Measurements from ENCODE around the gene CNIH2. TPM values are rescaled to one million over a fixed set of nuclear protein-coding genes. Genes with fewer than 3 reads are reported as not detected.
"Not testable (repeated sequence)": the region's sequence is repeated elsewhere in the genome, so short reads cannot be mapped to it uniquely, and the experiment has no call there.

Gene CNIH2
- total RNA-seq, 1 experiment from 2014 or later: 5.8 TPM

DNA sequence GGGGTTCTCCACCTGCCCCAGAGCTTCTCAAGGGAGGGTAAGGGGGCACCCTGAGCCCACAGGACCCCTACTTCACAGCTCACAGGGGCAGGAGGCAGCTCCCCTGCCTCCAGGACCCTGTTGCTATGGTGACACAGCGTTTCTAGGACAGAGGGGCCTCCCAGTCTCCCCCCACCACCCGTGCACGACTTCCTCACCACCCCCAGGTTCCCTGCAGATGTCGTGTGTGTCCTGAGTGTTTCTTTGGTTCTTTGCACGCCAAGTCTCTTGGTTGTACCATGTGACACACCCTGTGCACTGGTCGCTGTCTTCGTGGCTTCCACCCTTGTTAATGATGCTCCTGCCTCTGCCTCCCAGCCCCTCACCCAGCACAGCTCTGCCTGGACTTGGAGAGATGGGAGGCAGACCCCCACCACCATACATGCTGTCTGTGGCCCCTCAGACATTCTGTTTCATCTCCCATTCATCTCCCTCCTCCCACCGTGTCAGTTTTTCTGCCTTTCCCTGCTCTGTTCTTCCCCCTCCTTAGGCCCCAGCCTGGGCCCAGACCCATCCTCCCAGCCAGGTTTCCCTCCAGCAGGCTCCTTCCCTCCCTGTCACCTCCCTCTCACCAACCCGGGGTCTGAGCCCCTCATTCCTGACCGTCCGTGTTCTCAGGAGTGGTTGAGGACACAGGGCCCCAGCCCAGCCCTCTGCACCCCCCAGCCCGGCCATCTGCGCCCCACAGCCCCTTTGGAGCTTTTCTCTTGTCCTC lies 34.0 kb upstream of the CNIH2 start:
- no peaks in the 10 kb centered on the region for H3K4me1 ChIP-seq
- no peaks in the 10 kb centered on the region for H3K27me3 ChIP-seq
- H3K36me3 ChIP-seq: no peaks in the 10 kb centered on the region
- H3K4me3 ChIP-seq: no peak overlapping the region
- H3K27ac ChIP-seq: no peak overlapping the region
- no peaks in the 10 kb centered on the region for H3K9me3 ChIP-seq (replicated peaks)
- no peak for DNase-seq

DNA sequence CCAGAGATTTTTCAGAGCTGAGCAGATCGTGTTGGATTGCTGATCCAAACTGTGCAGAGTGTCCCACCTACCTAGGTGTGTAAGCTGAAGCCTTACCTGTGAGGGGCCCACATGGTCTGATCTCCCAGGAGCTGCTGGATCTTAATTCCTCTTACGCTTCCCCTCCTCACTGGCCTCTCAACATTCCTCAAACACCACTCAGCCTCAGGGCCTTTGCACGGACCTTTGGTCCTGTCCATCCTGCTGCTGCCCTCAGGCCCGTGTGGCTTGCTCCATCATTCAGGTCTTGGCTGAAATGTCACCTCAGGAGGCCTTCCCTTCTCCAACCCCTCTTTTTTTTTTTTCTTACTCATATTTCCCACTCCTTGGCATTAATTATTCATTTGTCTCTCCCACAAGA lies 30.7 kb upstream of the CNIH2 start:
- Histone ChIP-seq H3K27ac (no peak overlapping the region), H3K4me3 (no peak overlapping the region), H3K27me3 (no peaks in the 10 kb centered on the region), H3K9me3 (replicated peaks) (no peaks in the 10 kb centered on the region), H3K36me3 (no peaks in the 10 kb centered on the region; the same call in 1 of the 2 replicates), H3K4me1 (no peaks in the 10 kb centered on the region)
- no peak for DNase-seq

DNA sequence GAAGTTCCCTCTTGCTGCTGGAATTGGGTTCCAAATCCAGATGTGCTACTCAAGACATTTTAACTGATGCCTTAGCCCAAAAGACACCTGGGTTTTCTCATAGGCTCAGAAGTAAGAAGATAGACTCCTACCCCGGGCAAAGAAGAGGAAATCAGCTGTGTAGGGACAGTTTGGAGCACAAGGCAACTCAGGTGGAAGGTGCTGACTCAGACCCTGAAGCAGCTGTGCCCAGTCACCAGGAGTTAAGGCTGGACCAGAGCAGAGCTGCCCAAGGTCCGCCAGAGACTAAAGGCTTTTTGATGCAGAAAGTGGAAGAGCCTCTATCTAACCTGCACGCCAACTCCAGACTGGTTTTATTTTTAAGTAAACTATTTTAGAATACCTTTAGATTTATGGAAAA lies 30.2 kb upstream of the CNIH2 start:
- H3K27me3 ChIP-seq: no peaks in the 10 kb centered on the region
- no peak overlapping the region for H3K4me3 ChIP-seq
- DNase-seq: no peak
- H3K9me3 ChIP-seq (replicated peaks): no peaks in the 10 kb centered on the region
- no peaks in the 10 kb centered on the region for H3K4me1 ChIP-seq
- no peak overlapping the region for H3K27ac ChIP-seq
- H3K36me3 ChIP-seq: no peaks in the 10 kb centered on the region; the same call in 1 of the 2 replicates

DNA sequence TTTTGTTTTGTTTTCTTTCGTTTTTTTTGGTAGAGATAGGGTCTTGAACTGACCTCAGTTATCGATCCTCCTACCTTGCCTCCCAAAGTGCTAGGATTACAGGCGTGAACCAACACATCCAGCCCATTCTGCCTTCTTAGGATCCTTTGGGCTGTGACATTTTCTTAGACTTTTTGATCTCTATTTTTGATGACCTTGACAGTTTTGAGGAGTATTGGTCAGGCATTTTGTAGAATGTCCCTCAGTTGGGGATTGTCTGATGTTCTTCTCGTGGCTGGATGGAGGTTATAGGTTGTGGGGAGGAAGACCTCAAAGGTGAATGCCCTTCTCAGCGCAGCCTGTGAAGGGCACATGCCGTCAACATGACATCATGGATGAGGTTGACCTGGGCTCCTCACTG lies 29.1 kb upstream of the CNIH2 start:
- no peaks in the 10 kb centered on the region; the same call in 1 of the 2 replicates for H3K36me3 ChIP-seq
- no peaks in the 10 kb centered on the region for H3K4me1 ChIP-seq
- H3K9me3 ChIP-seq (replicated peaks): no peaks in the 10 kb centered on the region
- H3K27me3 ChIP-seq: no peaks in the 10 kb centered on the region
- H3K4me3 ChIP-seq: no peak overlapping the region
- DNase-seq: no peak
- H3K27ac ChIP-seq: no peak overlapping the region

DNA sequence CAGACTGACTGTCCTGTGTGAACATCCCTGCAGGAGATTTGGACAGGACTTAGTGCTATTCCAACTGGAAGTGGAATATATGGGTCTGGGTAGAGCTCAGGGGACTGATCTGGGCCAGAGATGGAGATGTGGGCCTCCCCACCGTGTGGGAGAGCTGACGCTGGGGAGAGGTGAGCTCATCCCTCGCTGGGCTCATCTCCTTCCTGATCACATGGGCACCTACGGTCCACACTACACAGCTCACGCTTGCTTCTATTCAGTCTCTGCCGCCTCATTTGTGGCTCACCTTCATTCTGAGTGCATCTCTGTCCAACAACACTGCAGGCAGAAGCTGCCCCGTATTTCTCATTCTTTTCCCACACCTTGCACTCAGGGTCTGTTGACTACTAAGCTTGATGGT lies 26.2 kb upstream of the CNIH2 start:
- H3K27ac ChIP-seq: no peak overlapping the region
- no peaks in the 10 kb centered on the region; the same call in 1 of the 2 replicates for H3K36me3 ChIP-seq

DNA sequence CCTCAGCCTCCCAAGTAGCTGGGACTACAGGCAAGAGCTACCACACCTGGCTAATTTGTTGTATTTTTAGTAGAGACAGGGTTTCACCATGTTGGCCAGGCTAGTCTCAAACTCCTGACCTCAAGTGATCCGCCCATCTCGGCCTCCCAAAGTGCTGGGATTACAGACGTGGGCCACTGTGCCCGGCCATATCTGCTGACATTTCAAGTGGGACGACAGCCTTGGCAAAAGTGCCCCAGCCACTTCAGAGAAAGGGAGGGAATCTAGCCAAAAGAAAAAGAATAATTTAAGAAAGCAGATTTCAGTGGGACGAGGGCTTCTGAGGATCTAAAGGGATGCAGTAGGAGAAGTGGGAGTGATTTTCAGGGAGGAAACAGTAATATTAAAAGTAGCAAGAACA lies 24.9 kb upstream of the CNIH2 start:
- H3K27me3 ChIP-seq; H3K36me3 ChIP-seq; H3K4me1 ChIP-seq; H3K9me3 ChIP-seq (replicated peaks); H3K4me3 ChIP-seq; DNase-seq; H3K27ac ChIP-seq: not testable (repeated sequence)

More for the DNA sequence above, 26.2 kb upstream of the CNIH2 start:
- Histone ChIP-seq H3K9me3 (replicated peaks) (no peaks in the 10 kb centered on the region), H3K4me3 (no peak overlapping the region), H3K27me3 (no peaks in the 10 kb centered on the region), H3K4me1 (no peaks in the 10 kb centered on the region)
- no peak for DNase-seq

DNA sequence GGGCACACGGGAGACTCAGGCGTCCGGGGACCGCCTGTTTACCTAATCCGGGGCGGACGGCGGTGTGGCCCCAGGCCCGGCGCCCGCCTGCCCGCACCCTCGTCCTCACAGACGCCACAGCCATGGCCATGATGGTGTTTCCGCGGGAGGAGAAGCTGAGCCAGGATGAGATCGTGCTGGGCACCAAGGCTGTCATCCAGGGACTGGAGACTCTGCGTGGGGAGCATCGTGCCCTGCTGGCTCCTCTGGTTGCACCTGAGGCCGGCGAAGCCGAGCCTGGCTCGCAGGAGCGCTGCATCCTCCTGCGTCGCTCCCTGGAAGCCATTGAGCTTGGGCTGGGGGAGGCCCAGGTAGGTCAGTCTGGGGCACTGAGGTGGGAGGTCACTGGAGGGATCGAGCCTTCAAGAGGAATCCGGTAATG lies 19.5 kb upstream of the CNIH2 start:
- Histone ChIP-seq H3K27ac (no peak overlapping the region), H3K36me3 (no peaks in the 10 kb centered on the region; the same call in 1 of the 2 replicates)
- no peak for DNase-seq

DNA sequence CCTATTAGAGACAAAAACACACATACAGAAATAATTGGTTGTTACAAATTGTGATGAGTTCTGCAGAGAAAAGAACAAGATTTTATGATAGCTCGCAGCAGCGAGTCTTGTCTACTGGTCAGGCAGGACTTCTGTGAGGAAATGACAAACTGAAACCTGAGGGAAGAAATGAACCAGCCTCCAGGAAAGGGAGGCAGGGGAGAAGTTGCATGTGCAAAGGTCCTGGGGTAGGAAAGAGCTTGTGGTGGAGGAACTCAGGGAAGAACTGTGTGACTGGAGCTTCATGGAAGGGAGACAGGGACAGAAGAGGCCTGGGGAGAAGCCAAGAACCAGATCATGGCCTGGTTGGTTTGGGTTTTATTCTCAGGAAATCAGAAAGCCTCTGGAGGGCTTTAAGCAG lies 18.8 kb upstream of the CNIH2 start:
- Histone ChIP-seq H3K27ac (no peak overlapping the region), H3K9me3 (replicated peaks) (no peaks in the 10 kb centered on the region), H3K4me1 (peaks cover 3% of the 10 kb centered on the region; the same call in 1 of the 2 replicates), H3K4me3 (no peak overlapping the region), H3K36me3 (no peaks in the 10 kb centered on the region; the same call in 1 of the 2 replicates), H3K27me3 (no peaks in the 10 kb centered on the region)
- no peak for DNase-seq

More for the DNA sequence above, 19.5 kb upstream of the CNIH2 start:
- H3K9me3 ChIP-seq (replicated peaks): no peaks in the 10 kb centered on the region
- H3K4me3 ChIP-seq: peak overlapping the region; percentile 89
- peaks cover 3% of the 10 kb centered on the region; the same call in 1 of the 2 replicates for H3K4me1 ChIP-seq
- H3K27me3 ChIP-seq: no peaks in the 10 kb centered on the region

DNA sequence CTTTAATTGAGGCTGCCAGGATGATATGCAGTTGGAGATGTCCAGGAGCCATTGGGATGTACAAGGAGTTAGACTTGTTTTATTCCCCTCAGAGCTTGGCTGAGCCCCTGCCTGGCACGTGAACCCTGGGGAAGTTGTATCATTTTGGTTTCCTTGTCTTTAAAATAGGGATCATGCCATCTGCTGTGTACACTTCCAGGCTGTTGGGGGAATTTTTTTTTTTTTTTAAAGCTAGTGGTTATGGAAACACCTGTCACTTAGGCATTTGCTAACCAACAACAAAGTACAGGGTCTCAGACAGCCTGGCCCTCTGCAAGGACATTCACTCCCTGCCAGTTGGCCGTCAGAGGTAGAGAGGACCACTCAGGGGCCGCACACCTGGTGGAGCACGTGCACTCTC lies 18.0 kb upstream of the CNIH2 start:
- Histone ChIP-seq H3K4me1 (peaks cover 3% of the 10 kb centered on the region; the same call in 1 of the 2 replicates), H3K36me3 (no peaks in the 10 kb centered on the region; the same call in 1 of the 2 replicates), H3K9me3 (replicated peaks) (no peaks in the 10 kb centered on the region), H3K4me3 (no peak overlapping the region), H3K27me3 (no peaks in the 10 kb centered on the region), H3K27ac (no peak overlapping the region)
- DNase-seq: no peak

DNA sequence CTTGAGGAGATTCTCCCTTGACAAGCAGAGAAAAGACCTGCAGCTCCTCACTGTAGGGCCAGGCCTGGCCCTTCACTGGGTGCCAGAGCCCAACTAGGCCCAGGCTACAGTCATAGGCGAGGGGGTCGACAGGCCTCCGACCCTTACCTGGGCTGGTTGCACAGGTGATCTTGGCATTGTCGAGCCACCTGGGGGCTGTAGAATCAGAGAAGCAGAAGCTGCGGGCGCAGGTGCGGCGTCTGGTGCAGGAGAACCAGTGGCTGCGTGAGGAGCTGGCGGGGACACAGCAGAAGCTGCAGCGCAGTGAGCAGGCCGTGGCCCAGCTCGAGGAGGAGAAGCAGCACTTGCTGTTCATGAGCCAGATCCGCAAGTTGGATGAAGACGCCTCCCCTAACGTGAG lies 16.4 kb upstream of the CNIH2 start:
- peaks cover 3% of the 10 kb centered on the region; the same call in 1 of the 2 replicates for H3K4me1 ChIP-seq
- no peaks in the 10 kb centered on the region; the same call in 1 of the 2 replicates for H3K36me3 ChIP-seq
- H3K27ac ChIP-seq: no peak overlapping the region
- DNase-seq: no peak
- no peaks in the 10 kb centered on the region for H3K27me3 ChIP-seq
- no peak overlapping the region for H3K4me3 ChIP-seq
- no peaks in the 10 kb centered on the region for H3K9me3 ChIP-seq (replicated peaks)

DNA sequence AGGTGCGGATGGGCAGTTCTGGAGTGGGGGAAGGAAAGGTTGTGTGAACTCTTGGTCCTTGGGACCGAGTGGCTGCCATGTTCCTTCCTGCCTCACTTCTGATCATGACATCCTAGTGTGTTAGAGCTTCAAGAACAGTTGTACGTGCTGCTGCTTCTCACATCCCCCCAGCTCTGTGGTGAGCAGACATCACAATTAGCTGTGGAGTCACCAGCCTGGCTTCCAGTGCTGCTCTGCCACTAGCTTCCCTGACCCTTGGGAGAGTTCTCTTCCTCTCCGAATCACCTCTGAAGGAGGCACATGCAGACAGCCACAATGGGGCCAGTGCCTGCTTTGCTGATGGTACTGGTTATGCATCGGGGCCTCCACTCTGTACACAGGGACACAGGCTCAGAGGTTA lies 15.8 kb upstream of the CNIH2 start:
- Histone ChIP-seq H3K9me3 (replicated peaks) (no peaks in the 10 kb centered on the region), H3K36me3 (no peaks in the 10 kb centered on the region; the same call in 1 of the 2 replicates), H3K27me3 (no peaks in the 10 kb centered on the region), H3K4me1 (peaks cover 3% of the 10 kb centered on the region; the same call in 1 of the 2 replicates), H3K4me3 (no peak overlapping the region), H3K27ac (no peak overlapping the region)
- DNase-seq: no peak

DNA sequence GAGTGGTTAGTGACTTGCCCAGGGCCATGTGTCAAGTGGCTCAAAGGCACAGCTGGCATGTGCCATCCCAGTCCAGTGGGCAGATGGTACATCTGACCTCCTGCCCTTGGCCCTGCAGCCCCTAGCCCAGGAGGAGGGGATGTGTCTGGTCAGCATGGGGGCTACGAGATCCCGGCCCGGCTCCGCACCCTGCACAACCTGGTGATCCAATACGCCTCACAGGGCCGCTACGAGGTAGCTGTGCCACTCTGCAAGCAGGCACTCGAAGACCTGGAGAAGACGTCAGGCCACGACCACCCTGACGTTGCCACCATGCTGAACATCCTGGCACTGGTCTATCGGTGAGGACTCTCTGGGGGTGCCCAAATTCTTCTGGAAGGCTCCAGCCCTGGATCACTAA lies 15.3 kb upstream of the CNIH2 start:
- H3K4me1 ChIP-seq: peaks cover 3% of the 10 kb centered on the region; the same call in 1 of the 2 replicates
- no peaks in the 10 kb centered on the region; the same call in 1 of the 2 replicates for H3K36me3 ChIP-seq
- no peak overlapping the region for H3K4me3 ChIP-seq
- DNase-seq: no peak
- H3K9me3 ChIP-seq (replicated peaks): no peaks in the 10 kb centered on the region
- no peak overlapping the region for H3K27ac ChIP-seq
- no peaks in the 10 kb centered on the region for H3K27me3 ChIP-seq

DNA sequence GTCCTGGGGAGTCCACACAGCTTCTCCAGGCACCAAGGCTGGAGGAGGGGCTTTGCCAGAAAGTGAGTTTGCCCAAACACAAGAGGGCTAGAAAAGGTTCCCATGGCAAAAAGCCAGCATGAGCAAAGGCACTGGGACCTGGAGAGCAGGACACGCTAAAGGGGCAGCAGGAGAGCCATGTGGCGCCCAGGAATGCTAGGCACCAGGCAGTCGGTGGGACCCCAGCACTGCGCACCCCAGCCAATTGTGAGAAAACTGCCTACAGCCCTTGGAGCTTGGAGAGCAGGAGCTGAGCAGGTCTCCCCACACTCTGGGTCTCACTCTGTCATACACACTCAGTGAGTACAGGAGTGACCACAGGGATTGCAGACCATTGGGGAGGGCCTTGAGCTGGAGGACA lies 14.7 kb upstream of the CNIH2 start:
- Histone ChIP-seq H3K4me1 (peaks cover 3% of the 10 kb centered on the region; the same call in 1 of the 2 replicates), H3K27me3 (no peaks in the 10 kb centered on the region), H3K27ac (no peak overlapping the region), H3K36me3 (no peaks in the 10 kb centered on the region; the same call in 1 of the 2 replicates), H3K4me3 (no peak overlapping the region), H3K9me3 (replicated peaks) (no peaks in the 10 kb centered on the region)
- no peak for DNase-seq

DNA sequence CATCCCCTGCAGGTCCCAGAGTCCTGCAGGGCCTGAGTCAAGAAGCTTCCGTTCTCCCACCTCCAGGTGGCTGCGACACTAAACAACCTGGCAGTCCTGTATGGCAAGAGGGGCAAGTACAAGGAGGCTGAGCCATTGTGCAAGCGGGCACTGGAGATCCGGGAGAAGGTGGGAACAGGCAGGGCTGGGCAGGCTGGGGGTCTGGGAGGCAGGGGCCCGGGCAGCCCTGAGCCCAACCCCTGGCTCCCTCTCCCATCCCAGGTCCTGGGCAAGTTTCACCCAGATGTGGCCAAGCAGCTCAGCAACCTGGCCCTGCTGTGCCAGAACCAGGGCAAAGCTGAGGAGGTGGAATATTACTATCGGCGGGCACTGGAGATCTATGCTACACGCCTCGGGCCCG lies 14.2 kb upstream of the CNIH2 start:
- H3K4me3 ChIP-seq: no peak overlapping the region
- H3K36me3 ChIP-seq: no peaks in the 10 kb centered on the region; the same call in 1 of the 2 replicates
- no peaks in the 10 kb centered on the region for H3K27me3 ChIP-seq
- no peak overlapping the region for H3K27ac ChIP-seq
- H3K4me1 ChIP-seq: peaks cover 3% of the 10 kb centered on the region; the same call in 1 of the 2 replicates
- DNase-seq: no peak
- no peaks in the 10 kb centered on the region for H3K9me3 ChIP-seq (replicated peaks)

DNA sequence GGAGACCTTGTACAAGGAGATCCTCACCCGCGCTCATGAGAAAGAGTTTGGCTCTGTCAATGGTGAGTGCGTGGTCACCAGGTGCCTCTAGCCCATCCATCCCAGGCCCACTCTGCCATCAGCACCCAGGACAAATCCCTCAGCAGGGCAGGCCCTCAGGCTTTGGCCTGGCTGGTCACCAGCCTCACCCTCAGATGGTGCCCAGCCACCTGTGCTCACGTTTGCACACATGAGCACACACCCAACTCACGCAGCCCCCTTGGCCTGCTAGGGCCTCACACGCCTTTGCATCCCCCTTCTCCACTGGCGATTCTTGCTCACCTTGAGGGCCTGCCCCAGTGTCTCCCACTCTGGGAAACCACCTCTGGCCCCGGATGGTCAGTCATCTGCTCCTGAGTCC lies 13.6 kb upstream of the CNIH2 start:
- no peaks in the 10 kb centered on the region; the same call in 1 of the 2 replicates for H3K36me3 ChIP-seq
- H3K27ac ChIP-seq: no peak overlapping the region
- no peak for DNase-seq
- H3K4me3 ChIP-seq: no peak overlapping the region
- peaks cover 3% of the 10 kb centered on the region for H3K4me1 ChIP-seq
- no peaks in the 10 kb centered on the region for H3K27me3 ChIP-seq
- no peaks in the 10 kb centered on the region for H3K9me3 ChIP-seq (replicated peaks)

All from SJCRH30 (cell line).